ENCODE data around the gene RBM26.

RBM26 gene

DNA sequence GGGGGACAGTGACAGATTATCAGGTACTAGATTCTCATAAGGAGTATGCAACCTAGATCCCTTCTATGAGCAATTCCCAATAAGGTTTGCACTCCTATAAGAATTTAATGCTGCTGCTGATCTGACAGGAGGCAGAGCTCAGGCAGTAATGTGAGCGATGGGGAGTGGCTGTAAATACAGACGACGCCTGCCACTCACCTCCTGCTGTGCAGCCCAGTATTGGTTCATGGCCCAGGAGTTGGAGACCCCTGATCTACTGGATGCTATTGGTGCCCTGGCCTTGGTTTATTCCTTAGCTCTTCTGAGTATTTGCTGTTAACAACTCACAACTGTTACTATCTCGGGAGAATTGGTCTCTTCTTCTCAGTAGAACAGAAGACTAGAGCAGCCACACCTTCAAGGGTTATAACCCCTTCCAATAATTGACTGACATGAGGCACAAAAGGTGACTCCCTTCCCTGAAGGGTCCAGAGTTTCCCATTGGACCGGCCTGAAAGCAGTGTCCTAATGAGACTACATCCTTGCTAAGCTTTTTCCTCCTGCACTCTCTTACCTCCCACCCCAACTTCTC, 35.0 kb upstream of the RBM26 start:
- no peak for ATAC-seq

GRCh38 chr13:79439275-79439674, 33.2 kb upstream of the RBM26 start:
- ATAC-seq = no peak
- TF ChIP-seq POU6F1 (CRISPR knock-in tag; IDR thresholded peaks at IDR 0.05; ENCODE audit: borderline replicate concordance, low read depth) (no peak), RARB (CRISPR knock-in tag; IDR thresholded peaks at IDR 0.05) (no peak), ZFP30 (CRISPR knock-in tag; IDR thresholded peaks at IDR 0.05) (no peak), ISL1 (CRISPR knock-in tag; IDR thresholded peaks at IDR 0.05) (no peak), SNAI2 (CRISPR knock-in tag; IDR thresholded peaks at IDR 0.05) (no peak), ZNF70 (CRISPR knock-in tag; IDR thresholded peaks at IDR 0.05) (no peak), CSDC2 (CRISPR knock-in tag; IDR thresholded peaks at IDR 0.05) (no peak), OSR1 (CRISPR knock-in tag; IDR thresholded peaks at IDR 0.05) (no peak), TOX (CRISPR knock-in tag; IDR thresholded peaks at IDR 0.05; ENCODE audit: borderline replicate concordance) (no peak), TCF4 (CRISPR knock-in tag; IDR thresholded peaks at IDR 0.05; ENCODE audit: borderline replicate concordance) (no peak), ARNTL (CRISPR knock-in tag; IDR thresholded peaks at IDR 0.05; ENCODE audit: borderline replicate concordance, low read depth) (no peak), ZFP3 (CRISPR knock-in tag; IDR thresholded peaks at IDR 0.05) (no peak), PPARA (CRISPR knock-in tag; IDR thresholded peaks at IDR 0.05; ENCODE audit: borderline replicate concordance) (no peak), ZNF565 (CRISPR knock-in tag; conservative IDR thresholded peaks at IDR 0.05; ENCODE audit: low read depth) (no peak), ZC3H10 (CRISPR knock-in tag; IDR thresholded peaks at IDR 0.05) (no peak)
- TF ChIP-seq, protein P1, sequence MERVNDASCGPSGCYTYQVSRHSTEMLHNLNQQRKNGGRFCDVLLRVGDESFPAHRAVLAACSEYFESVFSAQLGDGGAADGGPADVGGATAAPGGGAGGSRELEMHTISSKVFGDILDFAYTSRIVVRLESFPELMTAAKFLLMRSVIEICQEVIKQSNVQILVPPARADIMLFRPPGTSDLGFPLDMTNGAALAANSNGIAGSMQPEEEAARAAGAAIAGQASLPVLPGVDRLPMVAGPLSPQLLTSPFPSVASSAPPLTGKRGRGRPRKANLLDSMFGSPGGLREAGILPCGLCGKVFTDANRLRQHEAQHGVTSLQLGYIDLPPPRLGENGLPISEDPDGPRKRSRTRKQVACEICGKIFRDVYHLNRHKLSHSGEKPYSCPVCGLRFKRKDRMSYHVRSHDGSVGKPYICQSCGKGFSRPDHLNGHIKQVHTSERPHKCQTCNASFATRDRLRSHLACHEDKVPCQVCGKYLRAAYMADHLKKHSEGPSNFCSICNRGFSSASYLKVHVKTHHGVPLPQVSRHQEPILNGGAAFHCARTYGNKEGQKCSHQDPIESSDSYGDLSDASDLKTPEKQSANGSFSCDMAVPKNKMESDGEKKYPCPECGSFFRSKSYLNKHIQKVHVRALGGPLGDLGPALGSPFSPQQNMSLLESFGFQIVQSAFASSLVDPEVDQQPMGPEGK (CRISPR knock-in tag; IDR thresholded peaks at IDR 0.05; ENCODE audit: borderline replicate concordance) = no peak
- TF ChIP-seq, protein P2, sequence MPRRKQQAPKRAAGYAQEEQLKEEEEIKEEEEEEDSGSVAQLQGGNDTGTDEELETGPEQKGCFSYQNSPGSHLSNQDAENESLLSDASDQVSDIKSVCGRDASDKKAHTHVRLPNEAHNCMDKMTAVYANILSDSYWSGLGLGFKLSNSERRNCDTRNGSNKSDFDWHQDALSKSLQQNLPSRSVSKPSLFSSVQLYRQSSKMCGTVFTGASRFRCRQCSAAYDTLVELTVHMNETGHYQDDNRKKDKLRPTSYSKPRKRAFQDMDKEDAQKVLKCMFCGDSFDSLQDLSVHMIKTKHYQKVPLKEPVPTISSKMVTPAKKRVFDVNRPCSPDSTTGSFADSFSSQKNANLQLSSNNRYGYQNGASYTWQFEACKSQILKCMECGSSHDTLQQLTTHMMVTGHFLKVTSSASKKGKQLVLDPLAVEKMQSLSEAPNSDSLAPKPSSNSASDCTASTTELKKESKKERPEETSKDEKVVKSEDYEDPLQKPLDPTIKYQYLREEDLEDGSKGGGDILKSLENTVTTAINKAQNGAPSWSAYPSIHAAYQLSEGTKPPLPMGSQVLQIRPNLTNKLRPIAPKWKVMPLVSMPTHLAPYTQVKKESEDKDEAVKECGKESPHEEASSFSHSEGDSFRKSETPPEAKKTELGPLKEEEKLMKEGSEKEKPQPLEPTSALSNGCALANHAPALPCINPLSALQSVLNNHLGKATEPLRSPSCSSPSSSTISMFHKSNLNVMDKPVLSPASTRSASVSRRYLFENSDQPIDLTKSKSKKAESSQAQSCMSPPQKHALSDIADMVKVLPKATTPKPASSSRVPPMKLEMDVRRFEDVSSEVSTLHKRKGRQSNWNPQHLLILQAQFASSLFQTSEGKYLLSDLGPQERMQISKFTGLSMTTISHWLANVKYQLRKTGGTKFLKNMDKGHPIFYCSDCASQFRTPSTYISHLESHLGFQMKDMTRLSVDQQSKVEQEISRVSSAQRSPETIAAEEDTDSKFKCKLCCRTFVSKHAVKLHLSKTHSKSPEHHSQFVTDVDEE (CRISPR knock-in tag; IDR thresholded peaks at IDR 0.05) = no peak
- TF ChIP-seq, protein P3, sequence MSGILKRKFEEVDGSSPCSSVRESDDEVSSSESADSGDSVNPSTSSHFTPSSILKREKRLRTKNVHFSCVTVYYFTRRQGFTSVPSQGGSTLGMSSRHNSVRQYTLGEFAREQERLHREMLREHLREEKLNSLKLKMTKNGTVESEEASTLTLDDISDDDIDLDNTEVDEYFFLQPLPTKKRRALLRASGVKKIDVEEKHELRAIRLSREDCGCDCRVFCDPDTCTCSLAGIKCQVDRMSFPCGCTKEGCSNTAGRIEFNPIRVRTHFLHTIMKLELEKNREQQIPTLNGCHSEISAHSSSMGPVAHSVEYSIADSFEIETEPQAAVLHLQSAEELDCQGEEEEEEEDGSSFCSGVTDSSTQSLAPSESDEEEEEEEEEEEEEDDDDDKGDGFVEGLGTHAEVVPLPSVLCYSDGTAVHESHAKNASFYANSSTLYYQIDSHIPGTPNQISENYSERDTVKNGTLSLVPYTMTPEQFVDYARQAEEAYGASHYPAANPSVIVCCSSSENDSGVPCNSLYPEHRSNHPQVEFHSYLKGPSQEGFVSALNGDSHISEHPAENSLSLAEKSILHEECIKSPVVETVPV (CRISPR knock-in tag; IDR thresholded peaks at IDR 0.05) = no peak

More for the DNA sequence above, 35.0 kb upstream of the RBM26 start:
- TF ChIP-seq TCF4 (CRISPR knock-in tag; IDR thresholded peaks at IDR 0.05; ENCODE audit: borderline replicate concordance) (no peak), ARNTL (CRISPR knock-in tag; IDR thresholded peaks at IDR 0.05; ENCODE audit: borderline replicate concordance, low read depth) (no peak), ZNF565 (CRISPR knock-in tag; conservative IDR thresholded peaks at IDR 0.05; ENCODE audit: low read depth) (no peak), ZFP30 (CRISPR knock-in tag; IDR thresholded peaks at IDR 0.05) (no peak), ZNF8 (CRISPR knock-in tag; IDR thresholded peaks at IDR 0.05) (no peak), ZC3H10 (CRISPR knock-in tag; IDR thresholded peaks at IDR 0.05) (no peak), OSR1 (CRISPR knock-in tag; IDR thresholded peaks at IDR 0.05) (no peak), ESRRG (CRISPR knock-in tag; IDR thresholded peaks at IDR 0.05) (no peak), GLIS3 (CRISPR knock-in tag; IDR thresholded peaks at IDR 0.05) (no peak), ZNF70 (CRISPR knock-in tag; IDR thresholded peaks at IDR 0.05) (no peak), ISL1 (CRISPR knock-in tag; IDR thresholded peaks at IDR 0.05) (no peak), ZFP3 (CRISPR knock-in tag; IDR thresholded peaks at IDR 0.05) (no peak), PPARA (CRISPR knock-in tag; IDR thresholded peaks at IDR 0.05; ENCODE audit: borderline replicate concordance) (no peak), CSDC2 (CRISPR knock-in tag; IDR thresholded peaks at IDR 0.05) (no peak)
- TF ChIP-seq, protein P2 (CRISPR knock-in tag; IDR thresholded peaks at IDR 0.05) = no peak
- TF ChIP-seq, protein P1 (CRISPR knock-in tag; IDR thresholded peaks at IDR 0.05; ENCODE audit: borderline replicate concordance) = no peak
